ENCODE data around the gene KIF5C. TPM values are rescaled to one million over a fixed set of nuclear protein-coding genes. Genes with fewer than 3 reads are reported as not detected.
"Not testable (repeated sequence)": the region's sequence is repeated elsewhere in the genome, so short reads cannot be mapped to it uniquely, and the experiment has no call there.

The KIF5C gene
- total RNA-seq, 2 donors from 2014 or later: 0.95 to 1.3 TPM

- intact Hi-C loops (cut with DNase I): no loop called here
- DNase-seq (ENCODE audit: low spot score): no peak
Measured at GRCh38 chr2:148979164-148979918, 104.3 kb downstream of the KIF5C start.

GRCh38 chr2:148979919-148980277 lies 104.9 kb downstream of the KIF5C start:
- intact Hi-C loops (cut with DNase I): loop anchor here in 1 of 2 donors (2.0 kb wide), 1 partner anchor 57 kb away; no protein-coding TSS in a partner anchor
- no peak for DNase-seq (ENCODE audit: low spot score)

GRCh38 chr2:148980496-148980895 lies 105.5 kb downstream of the KIF5C start:
- DNase-seq (ENCODE audit: low spot score): not testable (repeated sequence)
- intact Hi-C loops (cut with DNase I): loop anchor here in 1 of 2 donors (2.0 kb wide), 1 partner anchor 58 kb away; no protein-coding TSS in a partner anchor

DNA sequence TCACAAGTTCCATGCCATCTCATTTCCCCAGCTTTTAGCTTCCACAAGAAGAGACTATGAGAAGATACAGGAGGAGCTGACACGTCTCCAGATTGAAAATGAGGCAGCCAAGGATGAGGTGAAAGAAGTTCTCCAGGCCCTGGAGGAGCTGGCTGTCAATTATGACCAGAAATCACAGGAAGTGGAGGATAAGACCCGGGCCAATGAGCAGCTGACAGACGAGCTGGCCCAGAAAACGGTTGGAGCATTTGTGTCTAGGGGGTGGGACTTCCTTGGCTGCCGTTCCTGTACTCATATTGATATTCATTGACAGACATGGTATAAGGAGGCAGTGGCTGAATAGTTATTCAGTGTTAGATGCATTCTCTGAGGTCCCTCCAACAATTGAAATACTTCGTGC lies 106.3 kb downstream of the KIF5C start:
- DNase-seq (ENCODE audit: low spot score): no peak
- intact Hi-C loops (cut with DNase I): loop anchor here in 1 of 2 donors (2.0 kb wide), 1 partner anchor 59 kb away; no protein-coding TSS in a partner anchor

GRCh38 chr2:148981781-148982180 lies 106.8 kb downstream of the KIF5C start:
- DNase-seq (ENCODE audit: low spot score): no peak
- intact Hi-C loops (cut with DNase I): loop anchor here in 1 of 2 donors (2.0 kb wide), 1 partner anchor 59 kb away; no protein-coding TSS in a partner anchor

GRCh38 chr2:148982282-148982681 lies 107.3 kb downstream of the KIF5C start:
- intact Hi-C loops (cut with DNase I): no loop called here

DNA sequence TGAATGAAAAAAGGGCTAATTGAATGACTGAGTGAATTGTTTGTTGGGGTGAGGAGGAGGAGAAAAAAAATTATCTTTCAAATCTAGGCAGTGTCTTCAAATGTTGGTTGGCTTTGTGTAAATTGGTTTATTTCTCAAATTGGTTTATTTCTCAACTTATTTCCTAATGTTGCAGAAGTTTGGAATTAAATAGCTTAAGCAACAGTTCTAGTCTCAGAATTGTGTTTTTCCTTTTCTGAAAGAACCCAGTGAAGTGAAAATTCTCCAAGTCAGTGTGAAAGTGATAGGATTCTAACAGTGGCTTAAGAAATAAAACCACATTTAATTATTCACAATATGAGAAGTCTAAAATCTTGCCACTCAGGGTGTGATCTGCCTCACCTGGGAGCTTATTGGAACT lies 108.9 kb downstream of the KIF5C start:
- intact Hi-C loops (cut with DNase I): no loop called here
- DNase-seq (ENCODE audit: low spot score): no peak

More at GRCh38 chr2:148982282-148982681, 107.3 kb downstream of the KIF5C start:
- DNase-seq (ENCODE audit: low spot score): no peak

DNA sequence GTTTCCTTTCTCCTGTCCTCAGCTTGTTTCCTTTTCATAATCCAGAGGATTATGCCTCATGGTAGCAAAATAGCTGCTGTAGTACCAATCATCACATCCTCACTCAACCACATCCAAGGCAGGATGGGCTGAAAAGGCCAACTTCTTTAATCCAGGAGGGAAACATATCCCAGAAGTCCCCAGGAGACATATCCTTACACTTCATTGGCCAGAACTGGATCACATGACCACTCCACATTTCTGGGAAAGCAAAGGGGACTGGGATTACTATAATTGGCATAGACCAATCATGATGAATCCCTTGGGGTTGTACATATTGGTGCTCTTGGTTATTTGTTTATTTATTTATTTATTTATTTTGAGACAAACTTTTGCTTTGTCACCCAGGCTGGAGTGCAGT lies 109.4 kb downstream of the KIF5C start:
- intact Hi-C loops (cut with DNase I): no loop called here
- DNase-seq (ENCODE audit: low spot score): no peak

DNA sequence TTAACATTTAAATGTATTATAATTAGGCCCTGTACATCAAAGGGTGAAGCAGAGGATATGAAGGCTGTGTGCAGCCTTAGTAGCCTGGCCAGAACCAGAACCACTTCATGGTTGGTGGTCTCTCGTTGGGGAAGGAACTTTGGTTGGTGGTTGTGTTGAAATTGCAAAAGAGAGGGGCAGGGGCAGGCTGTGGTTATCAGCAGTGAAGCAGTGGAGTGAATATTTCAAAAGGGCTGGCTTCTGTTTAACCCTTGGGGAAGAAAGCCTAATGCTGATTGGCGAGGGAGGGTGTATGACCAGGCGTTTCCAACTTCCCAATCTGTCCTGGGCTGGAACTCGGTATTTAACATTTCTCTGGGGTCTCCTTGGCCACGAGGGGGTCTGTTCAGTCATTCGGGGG lies 112.3 kb downstream of the KIF5C start:
- intact Hi-C loops (cut with DNase I): no loop called here
- DNase-seq (ENCODE audit: low spot score): no peak

DNA sequence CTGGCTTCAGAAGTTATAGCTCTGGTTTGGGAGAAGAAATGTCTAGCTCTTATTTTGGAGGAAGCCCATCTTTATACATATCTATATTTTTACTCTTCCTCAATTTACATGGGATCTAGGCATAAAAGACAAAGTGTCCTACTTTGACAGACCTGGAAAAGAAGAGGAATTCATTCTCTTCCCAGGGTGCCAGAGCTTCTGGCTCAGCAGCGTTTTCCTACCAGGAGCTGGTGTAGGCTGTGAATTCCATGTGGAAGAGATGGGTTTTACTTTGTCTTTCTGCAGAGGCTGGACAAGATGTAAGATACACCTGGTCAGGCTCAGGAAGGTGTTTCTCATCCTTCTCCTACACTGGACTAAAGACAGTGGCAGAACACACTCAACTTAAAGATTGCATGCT lies 113.3 kb downstream of the KIF5C start:
- intact Hi-C loops (cut with DNase I): no loop called here
- DNase-seq (ENCODE audit: low spot score): no peak

GRCh38 chr2:148989882-148990493 lies 115.0 kb downstream of the KIF5C start:
- intact Hi-C loops (cut with DNase I): no loop called here
- no peak for DNase-seq (ENCODE audit: low spot score)

DNA sequence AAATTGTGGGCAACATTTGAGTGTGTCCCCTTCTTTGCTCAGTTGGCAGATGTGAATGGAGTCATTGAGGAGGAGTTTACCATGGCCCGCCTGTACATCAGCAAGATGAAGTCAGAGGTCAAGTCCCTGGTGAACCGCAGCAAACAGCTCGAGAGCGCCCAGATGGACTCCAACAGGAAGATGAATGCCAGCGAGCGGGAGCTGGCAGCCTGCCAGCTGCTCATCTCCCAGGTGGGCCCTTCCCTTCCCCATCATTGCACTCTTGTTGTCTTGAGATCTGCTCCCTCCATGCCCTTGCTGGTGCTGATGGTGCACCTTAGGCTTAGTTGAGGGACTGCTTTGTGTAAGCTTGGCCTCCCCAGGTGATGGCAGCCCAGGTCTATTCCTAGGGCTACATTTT lies 115.9 kb downstream of the KIF5C start:
- intact Hi-C loops (cut with DNase I): no loop called here
- DNase-seq (ENCODE audit: low spot score): no peak

DNA sequence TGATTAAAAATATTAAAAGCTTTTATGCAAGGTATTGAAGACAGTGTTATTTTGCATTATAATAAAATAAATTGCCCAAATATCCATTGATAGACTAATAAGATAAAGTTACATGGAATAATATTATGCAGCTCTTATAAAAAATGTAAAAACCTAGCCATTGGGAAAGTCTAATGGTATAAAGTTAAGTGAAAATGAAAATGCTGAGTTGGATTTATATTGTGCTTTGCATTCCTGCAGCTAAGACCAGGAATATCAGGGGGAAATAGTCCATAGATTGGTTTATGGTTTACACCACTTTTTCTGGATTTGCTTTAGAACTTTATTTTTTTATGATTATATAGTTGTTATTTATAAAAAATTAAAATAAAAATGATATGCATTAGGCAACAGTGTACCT lies 117.4 kb downstream of the KIF5C start:
- intact Hi-C loops (cut with DNase I): no loop called here
- no peak for DNase-seq (ENCODE audit: low spot score)

- intact Hi-C loops (cut with DNase I): no loop called here
- DNase-seq (ENCODE audit: low spot score): no peak
Measured at GRCh38 chr2:148993351-148993750, 118.3 kb downstream of the KIF5C start.

- intact Hi-C loops (cut with DNase I): no loop called here
- DNase-seq (ENCODE audit: low spot score): no peak
Measured at GRCh38 chr2:148994341-148994740, 119.3 kb downstream of the KIF5C start.

- intact Hi-C loops (cut with DNase I): no loop called here
Measured at GRCh38 chr2:148996805-148997204, 121.8 kb downstream of the KIF5C start.

DNA sequence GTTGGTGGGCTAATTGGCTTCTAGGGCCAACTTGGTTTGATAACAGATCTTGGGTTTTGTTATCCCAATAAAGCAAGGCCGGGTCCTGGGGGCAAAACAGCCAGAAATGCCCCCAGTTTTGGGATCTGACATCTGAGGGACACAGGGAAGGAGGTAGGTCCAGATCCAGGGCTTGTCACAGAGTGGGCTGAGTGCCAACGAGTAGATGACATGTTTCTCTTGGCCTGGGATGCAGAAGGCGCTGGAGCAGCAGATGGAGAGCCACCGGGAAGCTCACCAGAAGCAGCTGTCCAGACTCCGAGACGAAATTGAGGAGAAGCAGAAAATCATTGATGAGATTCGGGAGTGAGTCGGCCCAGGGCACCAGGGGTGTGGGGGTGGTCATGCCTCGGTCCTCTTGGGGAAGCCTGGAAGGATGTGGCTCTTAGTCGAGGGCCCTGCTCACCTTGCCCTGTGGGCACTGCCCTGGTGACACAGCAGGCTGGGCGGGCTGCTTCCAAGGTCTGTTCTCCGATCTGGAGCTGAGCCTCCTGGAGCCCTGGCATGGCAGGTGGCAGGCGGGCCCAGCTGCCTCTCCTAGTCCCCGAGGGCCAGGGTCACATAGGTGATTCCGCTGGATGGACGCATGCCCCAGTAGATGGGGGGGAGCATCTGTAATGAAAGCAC lies 123.3 kb downstream of the KIF5C start:
- intact Hi-C loops (cut with DNase I): no loop called here
- DNase-seq (ENCODE audit: low spot score): no peak

More at GRCh38 chr2:148996805-148997204, 121.8 kb downstream of the KIF5C start:
- DNase-seq (ENCODE audit: low spot score): no peak

GRCh38 chr2:148998831-148999200 lies 123.8 kb downstream of the KIF5C start:
- intact Hi-C loops (cut with DNase I): no loop called here

GRCh38 chr2:148999451-148999921 lies 124.5 kb downstream of the KIF5C start:
- intact Hi-C loops (cut with DNase I): no loop called here
- DNase-seq (ENCODE audit: low spot score): no peak

More at GRCh38 chr2:148998831-148999200, 123.8 kb downstream of the KIF5C start:
- no peak for DNase-seq (ENCODE audit: low spot score)

All from posterior vena cava (tissue), 2 donors.